Trophoblast cell (in vitro differentiated cells and primary cell): ENCODE measurements around the gene METAP2.
"Not testable (repeated sequence)": the region's sequence is repeated elsewhere in the genome, so short reads cannot be mapped to it uniquely, and the experiment has no call there.

Source experiments
- DNase-seq, 2 donors: peaks; one replicate each; pipeline ENCODE4 v3.0.0-alpha.2; 2016
- H2AFZ ChIP-seq: 2 replicates; pipeline ENCODE4 v1.6.1; 2013; ENCODE audit warnings: low read length, moderate library complexity, mild to moderate bottlenecking; ENCODE audit not compliant: insufficient read depth, poor library complexity
- H2AK5ac ChIP-seq: 2 replicates; pipeline ENCODE4 v1.6.1; 2013; ENCODE audit warnings: mild to moderate bottlenecking, low read length
- H2BK120ac ChIP-seq: 2 replicates; pipeline ENCODE4 v1.6.1; 2013; ENCODE audit warnings: low read length, mild to moderate bottlenecking, moderate library complexity; ENCODE audit not compliant: insufficient read depth, poor library complexity
- H2BK12ac ChIP-seq: 2 replicates; pipeline ENCODE4 v1.6.1; 2013; ENCODE audit warnings: mild to moderate bottlenecking, low read length, moderate library complexity
- H2BK5ac ChIP-seq: 2 replicates; pipeline ENCODE4 v1.6.1; 2013; ENCODE audit warnings: low read length, low read depth, moderate library complexity, mild to moderate bottlenecking; ENCODE audit not compliant: poor library complexity
- H3K14ac ChIP-seq: 2 replicates; pipeline ENCODE4 v1.6.1; 2013; ENCODE audit warnings: mild to moderate bottlenecking, low read length
- H3K18ac ChIP-seq: 2 replicates; pipeline ENCODE4 v1.6.1; 2013; ENCODE audit warnings: mild to moderate bottlenecking, low read length
- H3K23ac ChIP-seq: 2 replicates; pipeline ENCODE4 v1.6.1; 2013; ENCODE audit warnings: low read length
- H3K27ac ChIP-seq: 2 replicates; pipeline ENCODE4 v1.5.1; 2013; ENCODE audit warnings: low read depth, mild to moderate bottlenecking, inconsistent platforms, low read length, moderate library complexity
- H3K27me3 ChIP-seq: 2 replicates; pipeline ENCODE4 v1.6.1; 2013; ENCODE audit warnings: inconsistent platforms, mild to moderate bottlenecking, low read length, moderate library complexity; ENCODE audit not compliant: insufficient read depth
- H3K36me3 ChIP-seq, 2 experiments: 1 replicate in 1 of 2; 2 replicates in 1 of 2; pipeline ENCODE4 v1.6.1; 2013; ENCODE audit warnings: low read length in 2 of 2, mild to moderate bottlenecking in 2 of 2, moderate library complexity in 1 of 2; ENCODE audit not compliant: insufficient read depth in 2 of 2, control insufficient read depth in 1 of 2
- H3K4ac ChIP-seq: 2 replicates; pipeline ENCODE4 v1.6.1; 2013; ENCODE audit warnings: low read depth, mild to moderate bottlenecking, low read length, moderate library complexity
- H3K4me1 ChIP-seq, 2 experiments: 1 replicate in 1 of 2; 2 replicates in 1 of 2; pipeline ENCODE4 v1.6.1; 2013; ENCODE audit warnings: low read length in 2 of 2, mild to moderate bottlenecking in 2 of 2, moderate library complexity in 1 of 2; ENCODE audit not compliant: insufficient read depth in 2 of 2, control insufficient read depth in 1 of 2
- H3K4me2 ChIP-seq: 2 replicates; pipeline ENCODE4 v1.6.1; 2013; ENCODE audit warnings: inconsistent platforms, mild to moderate bottlenecking, low read length, moderate library complexity
- H3K4me3 ChIP-seq: 2 replicates; pipeline ENCODE4 v1.5.1; 2013; ENCODE audit warnings: mild to moderate bottlenecking, low read depth, low read length, inconsistent platforms
- H3K79me1 ChIP-seq: one replicate; pipeline ENCODE4 v1.6.1; 2013; ENCODE audit warnings: low read length
- H3K79me2 ChIP-seq: 2 replicates; pipeline ENCODE4 v1.6.1; 2013; ENCODE audit warnings: low read length, mild to moderate bottlenecking; ENCODE audit not compliant: control insufficient read depth, insufficient read depth, poor library complexity
- H3K9ac ChIP-seq: 2 replicates; pipeline ENCODE4 v1.6.1; 2013; ENCODE audit warnings: mild to moderate bottlenecking, low read length
- H3K9me3 ChIP-seq: 2 replicates; pipeline ENCODE4 v1.6.1; 2013; ENCODE audit warnings: low read depth, mild to moderate bottlenecking, control low read depth, inconsistent platforms, low read length; ENCODE audit not compliant: insufficient read depth
- H4K12ac ChIP-seq: 2 replicates; pipeline ENCODE4 v1.6.1; 2013; ENCODE audit warnings: low read depth, mild to moderate bottlenecking, low read length, moderate library complexity
- H4K8ac ChIP-seq: 2 replicates; pipeline ENCODE4 v1.6.1; 2013; ENCODE audit warnings: low read depth, mild to moderate bottlenecking, low read length, moderate library complexity
- H4K91ac ChIP-seq: one replicate; pipeline ENCODE4 v1.6.1; 2013; ENCODE audit warnings: low read depth, mild to moderate bottlenecking, low read length, moderate library complexity
- WGBS: extraction: QIAGEN DNeasy Blood & Tissue Kit; methylation state at CpG from one replicate; pipeline ENCODE4 v1.1.7; 2013; ENCODE audit warnings: missing lambda C conversion rate; ENCODE audit not compliant: insufficient read length, insufficient coverage; ENCODE audit errors: extremely low coverage; 5-methylcytosine and 5-hydroxymethylcytosine counted together

The METAP2 gene

GRCh38 chr12:95443459-95443858 lies 30.5 kb upstream of the METAP2 start:
- Histone ChIP-seq H3K27ac (no peak overlapping the region), H3K4me3 (no peak overlapping the region), H3K23ac (no peak overlapping the region), H2AK5ac (no peak overlapping the region), H3K79me1 (no peaks in the 10 kb centered on the region), H4K91ac (no peak overlapping the region), H3K18ac (no peak overlapping the region), H4K8ac (no peak overlapping the region), H3K9ac (no peak overlapping the region), H3K9me3 (no peaks in the 10 kb centered on the region), H3K79me2 (no peaks in the 10 kb centered on the region), H2BK5ac (no peak overlapping the region), H3K4ac (no peak overlapping the region), H3K4me1 (peaks cover 0 to 6% of the 10 kb centered on the region in 2 experiments), H3K14ac (no peak overlapping the region), H3K36me3 (no peaks in the 10 kb centered on the region), H3K4me2 (no peak overlapping the region), H2BK120ac (no peak overlapping the region), H4K12ac (no peak overlapping the region), H3K27me3 (no peaks in the 10 kb centered on the region), H2AFZ (no peak overlapping the region), H2BK12ac (no peak overlapping the region)
- no peak for DNase-seq
- WGBS, result no CpG with 5 or more reads among the region's 2 CpGs

DNA sequence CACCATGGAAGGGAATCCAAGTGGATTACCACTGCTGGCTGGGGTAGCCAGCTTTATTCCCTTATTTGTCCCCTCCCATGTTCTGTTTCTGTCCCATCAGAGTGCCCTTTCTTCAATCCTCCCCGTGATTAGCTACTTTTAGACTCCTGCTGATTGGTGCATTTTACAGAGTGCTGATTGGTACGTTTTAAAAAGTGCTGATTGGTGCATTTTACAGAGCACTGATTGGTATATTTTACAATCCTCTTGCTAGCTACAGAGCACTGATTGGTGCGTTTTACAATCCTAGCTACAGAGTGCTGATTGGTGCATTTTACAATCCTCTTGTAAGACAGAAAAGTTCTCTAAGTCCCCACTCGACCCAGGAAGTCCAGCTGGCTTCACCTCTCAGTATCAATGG lies 28.9 kb upstream of the METAP2 start:
- H4K8ac ChIP-seq, DNase-seq, H4K91ac ChIP-seq, H3K4me3 ChIP-seq, H3K4me1 ChIP-seq, H3K79me2 ChIP-seq, H3K79me1 ChIP-seq, H3K18ac ChIP-seq, H3K27ac ChIP-seq, H2BK12ac ChIP-seq, H2AFZ ChIP-seq, H2BK120ac ChIP-seq, H3K14ac ChIP-seq, H3K4me2 ChIP-seq, H2BK5ac ChIP-seq, H3K27me3 ChIP-seq, H3K9me3 ChIP-seq, H4K12ac ChIP-seq, H3K9ac ChIP-seq, H3K36me3 ChIP-seq, H2AK5ac ChIP-seq, H3K4ac ChIP-seq, H3K23ac ChIP-seq: not testable (repeated sequence)
- no CpG with 5 or more reads among the region's 4 CpGs for WGBS

DNA sequence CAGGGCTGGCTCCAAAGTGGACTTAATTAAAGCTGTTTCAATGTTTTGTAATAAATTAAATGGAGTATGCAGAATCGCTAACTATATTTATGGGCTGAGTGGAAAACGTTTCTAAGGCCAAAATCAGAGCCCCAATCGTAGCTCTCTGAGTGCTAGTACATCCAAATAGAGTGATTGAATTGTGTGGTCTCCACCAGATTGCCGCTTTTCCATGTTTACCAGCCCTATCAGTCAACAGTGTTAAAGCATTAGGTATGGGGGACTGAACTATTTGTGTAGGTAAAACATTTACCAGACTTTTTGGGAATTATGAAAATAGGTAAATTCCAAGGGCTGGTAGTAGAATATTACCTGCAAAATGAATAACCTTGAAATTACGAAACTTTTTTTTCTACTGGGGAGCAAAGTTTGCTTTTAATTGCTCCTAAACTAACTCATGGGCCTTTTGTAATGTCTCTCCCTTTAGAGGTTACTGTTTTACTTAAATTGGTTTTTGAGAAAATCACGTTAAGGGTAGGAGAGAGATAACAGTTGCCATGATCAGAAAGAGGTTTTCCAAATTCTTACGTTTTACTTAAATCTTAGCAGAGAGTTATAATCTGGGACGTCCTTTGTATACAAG lies 28.0 kb upstream of the METAP2 start:
- Histone ChIP-seq H2AFZ (no peak overlapping the region), H3K4ac (no peak overlapping the region), H4K8ac (no peak overlapping the region), H4K12ac (no peak overlapping the region), H3K27me3 (no peaks in the 10 kb centered on the region), H3K4me1 (peaks cover 2 to 8% of the 10 kb centered on the region in 2 experiments), H3K18ac (no peak overlapping the region), H3K79me2 (no peaks in the 10 kb centered on the region), H3K14ac (no peak overlapping the region), H3K9me3 (no peaks in the 10 kb centered on the region), H2AK5ac (no peak overlapping the region), H2BK5ac (no peak overlapping the region), H2BK120ac (no peak overlapping the region), H3K36me3 (no peaks in the 10 kb centered on the region), H3K4me3 (no peak overlapping the region), H3K4me2 (peak overlapping the region; percentile 53), H3K23ac (no peak overlapping the region), H3K79me1 (no peaks in the 10 kb centered on the region), H4K91ac (no peak overlapping the region), H2BK12ac (no peak overlapping the region), H3K9ac (no peak overlapping the region), H3K27ac (no peak overlapping the region)
- WGBS, result no CpG with 5 or more reads among the region's 8 CpGs
- DNase-seq, result no peak

DNA sequence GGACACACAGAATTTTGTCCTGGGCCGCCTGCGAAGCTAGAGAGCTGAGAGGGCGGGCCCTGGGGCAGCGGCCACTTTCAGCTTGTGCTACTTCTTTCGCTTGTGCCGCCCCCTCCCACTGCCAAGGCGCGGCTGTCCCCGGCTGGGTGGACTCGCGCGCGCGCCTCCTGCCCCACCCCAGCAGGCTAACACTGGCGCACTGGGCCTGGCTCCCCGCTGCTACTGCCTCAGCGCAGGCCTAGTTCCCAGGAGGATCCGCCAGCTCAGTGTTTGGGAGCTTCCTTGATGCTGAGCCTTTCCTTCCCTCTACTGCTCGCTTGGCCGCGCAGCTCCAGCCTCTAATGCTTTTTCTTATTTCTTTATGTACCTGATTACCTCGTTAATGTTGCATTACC lies 27.4 kb upstream of the METAP2 start:
- Histone ChIP-seq H2AK5ac (no peak overlapping the region), H3K79me1 (no peaks in the 10 kb centered on the region), H3K27me3 (no peaks in the 10 kb centered on the region), H3K79me2 (no peaks in the 10 kb centered on the region), H4K12ac (no peak overlapping the region), H3K36me3 (no peaks in the 10 kb centered on the region), H3K4me3 (no peak overlapping the region), H3K23ac (no peak overlapping the region), H3K9me3 (no peaks in the 10 kb centered on the region), H2BK5ac (no peak overlapping the region), H3K27ac (no peak overlapping the region), H3K9ac (no peak overlapping the region), H3K4me1 (peaks cover 2 to 8% of the 10 kb centered on the region in 2 experiments), H3K4me2 (peak overlapping the region; percentile 53), H4K91ac (no peak overlapping the region), H2BK12ac (no peak overlapping the region), H4K8ac (no peak overlapping the region), H2BK120ac (no peak overlapping the region), H2AFZ (no peak overlapping the region), H3K4ac (no peak overlapping the region), H3K14ac (no peak overlapping the region), H3K18ac (no peak overlapping the region)
- DNase-seq, result no peak
- WGBS, result no CpG with 5 or more reads among the region's 22 CpGs
